GM12873 (cell line): ENCODE results near the gene CRIP3.

ENCODE experiments used
- CTCF ChIP-seq: IDR thresholded peaks from 2 replicates; pipeline ENCODE4 v1.5.1; 2012; ENCODE audit warnings: low read depth, mild to moderate bottlenecking, moderate library complexity, low read length, control low read depth; ENCODE audit not compliant: insufficient read depth; ENCODE audit errors: missing control alignments

CRIP3 gene

GRCh38 chr6:43280234-43280633 is 28.4 kb downstream of the CRIP3 start:
- TF ChIP-seq CTCF = no peak

DNA sequence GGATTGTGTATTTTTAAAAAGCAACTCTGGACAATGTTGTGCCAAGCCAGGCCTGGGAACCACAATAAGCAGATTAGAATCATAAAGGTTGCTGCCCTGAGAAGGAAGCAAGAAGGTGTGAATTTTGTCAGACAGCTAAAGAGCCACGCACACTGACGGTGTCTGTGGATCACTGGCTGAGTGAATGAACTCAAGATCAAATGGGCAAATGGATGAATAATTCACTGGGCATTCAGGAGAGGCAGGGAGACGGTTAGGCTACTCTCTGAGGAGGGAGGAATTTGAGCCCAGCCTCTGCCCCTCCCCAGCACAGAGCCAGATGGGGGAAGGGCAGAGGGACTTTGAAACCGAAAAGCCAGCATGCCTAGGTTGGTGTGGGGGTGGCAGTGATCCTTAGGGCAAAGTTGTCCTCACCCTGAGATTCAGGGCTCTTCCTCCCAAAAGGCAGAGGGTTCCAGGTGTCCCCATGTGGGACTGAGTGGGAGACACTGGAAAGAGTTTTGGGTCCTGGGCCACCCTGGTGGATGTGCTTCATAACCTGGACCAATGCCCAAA is 30.0 kb downstream of the CRIP3 start:
- no peak for TF ChIP-seq CTCF

DNA sequence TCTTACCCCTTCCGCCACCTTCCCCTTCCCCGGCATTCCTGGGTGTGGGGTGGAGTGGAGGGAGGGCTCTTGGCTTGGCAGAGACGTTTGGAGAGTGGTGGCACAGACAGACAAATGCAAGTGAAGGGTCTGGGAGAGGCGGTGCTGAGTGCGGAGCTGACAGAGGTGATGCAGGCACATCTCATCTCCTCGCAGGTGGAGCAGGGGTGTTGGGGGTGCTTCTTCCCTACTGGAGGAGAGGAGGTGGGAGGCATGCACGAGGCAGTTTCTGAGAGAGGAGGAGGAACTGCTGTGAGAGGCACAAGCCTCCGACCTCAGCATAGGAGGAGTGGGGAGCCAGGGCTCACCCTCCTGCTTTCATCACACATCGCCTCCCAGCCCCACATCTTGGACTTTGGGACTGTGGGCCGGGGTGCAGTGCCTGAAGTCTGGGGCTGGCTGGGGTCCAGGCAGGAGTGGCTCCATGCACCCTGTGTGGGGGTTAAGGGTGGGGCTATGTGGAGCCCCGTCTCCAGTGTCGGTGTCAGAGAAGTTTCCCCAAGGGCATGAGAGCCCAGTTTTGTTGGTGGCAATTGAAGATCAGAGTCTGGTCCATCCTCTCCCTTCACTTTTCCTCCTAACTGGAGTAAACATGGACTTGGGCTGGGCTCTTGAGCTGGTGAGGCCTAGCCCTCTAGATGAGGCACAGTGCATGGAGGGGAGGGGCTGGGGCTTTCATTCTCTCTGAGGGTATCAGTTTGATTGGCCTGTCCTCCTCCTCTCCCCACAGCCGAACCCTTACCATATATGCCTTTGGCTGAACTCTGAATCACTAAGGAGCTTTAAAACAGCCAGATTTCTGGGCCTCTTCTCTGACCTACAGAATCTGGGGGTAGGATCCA is 30.7 kb downstream of the CRIP3 start:
- no peak for TF ChIP-seq CTCF

DNA sequence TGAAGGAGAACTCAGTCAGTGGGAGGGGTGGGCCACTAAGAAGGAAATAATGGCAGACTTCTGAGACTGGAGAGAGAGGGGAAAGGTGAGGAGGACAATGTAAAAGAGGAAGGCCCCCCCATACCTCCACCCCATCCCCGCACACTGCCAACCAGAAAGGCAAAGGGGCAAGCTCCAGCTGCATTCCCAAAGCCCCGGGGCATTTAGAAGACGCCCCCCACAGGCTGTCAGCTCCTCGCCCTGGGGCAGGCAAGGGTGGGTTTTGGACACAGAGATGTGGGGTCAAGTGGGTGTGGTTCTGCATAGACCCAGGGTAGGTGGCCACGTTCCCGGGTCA is 31.4 kb downstream of the CRIP3 start:
- no peak for TF ChIP-seq CTCF

DNA sequence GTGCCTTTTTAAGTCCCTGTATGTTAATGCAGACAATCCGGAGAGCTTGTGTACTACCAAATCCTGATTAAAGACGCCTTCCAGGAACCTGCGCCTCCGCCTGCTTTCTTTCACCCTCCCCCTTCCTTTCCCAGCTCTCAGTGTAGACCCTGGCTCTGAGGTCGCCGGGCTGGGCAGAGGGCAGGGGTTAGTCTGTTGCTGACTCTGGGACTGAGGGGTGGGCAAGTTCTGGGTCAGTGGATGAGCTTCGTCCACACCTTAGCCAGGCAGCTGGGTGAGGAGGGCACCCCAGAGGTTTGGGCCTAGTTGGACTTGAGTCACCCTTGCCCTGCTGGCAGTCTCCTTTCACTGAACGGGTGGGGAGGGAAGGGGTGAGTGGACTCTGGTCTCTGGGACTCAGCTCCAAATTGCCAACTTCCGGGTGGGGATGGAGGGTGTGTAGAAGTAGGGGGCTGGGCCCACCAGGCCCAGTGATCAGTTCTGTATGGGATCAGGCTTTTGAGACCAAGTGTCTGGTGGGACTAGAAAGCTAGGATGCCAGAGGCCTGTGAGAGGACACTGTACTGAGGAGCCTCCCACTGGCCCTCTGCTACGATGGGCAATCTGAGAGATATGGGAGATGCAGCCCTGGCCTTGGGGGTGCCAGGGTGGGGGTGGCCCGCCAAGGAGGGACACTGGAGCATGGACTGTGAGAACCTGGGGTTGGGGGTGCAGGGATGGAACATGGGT is 31.9 kb downstream of the CRIP3 start:
- no peak for TF ChIP-seq CTCF

- no peak for TF ChIP-seq CTCF
These were observed 32.6 kb downstream of the CRIP3 start for GRCh38 chr6:43275801-43276576.
